Spinal cord (tissue), 10 donors: ENCODE measurements around the gene ZNF730. TPM values are rescaled to one million over a fixed set of nuclear protein-coding genes. Genes with fewer than 3 reads are reported as not detected.
"Not testable (repeated sequence)": the region's sequence is repeated elsewhere in the genome, so short reads cannot be mapped to it uniquely, and the experiment has no call there.

Experiments
- DNase-seq, 6 donors: peaks; one replicate each; pipeline versions ENCODE4 v3.0.0 to v3.0.0-alpha.2; 2013 to 2015; ENCODE audit warnings: low spot score in 6 of 6, low read depth in 4 of 6
- H3K27ac ChIP-seq: one replicate; pipeline ENCODE4 v1.5.1; 2013; ENCODE audit warnings: low read depth, low read length, control low read depth
- H3K27me3 ChIP-seq: one replicate; pipeline ENCODE4 v1.6.1; 2013; ENCODE audit warnings: low read length; ENCODE audit not compliant: control insufficient read depth, insufficient read depth
- H3K36me3 ChIP-seq: one replicate; pipeline ENCODE4 v1.6.1; 2013; ENCODE audit warnings: low read length; ENCODE audit not compliant: control insufficient read depth, insufficient read depth
- H3K4me1 ChIP-seq: one replicate; pipeline ENCODE4 v1.6.1; 2013; ENCODE audit warnings: low read length; ENCODE audit not compliant: control insufficient read depth, insufficient read depth
- H3K4me3 ChIP-seq: one replicate; pipeline ENCODE4 v1.5.1; 2013; ENCODE audit warnings: low read depth, low read length, control low read depth
- H3K9me3 ChIP-seq: one replicate; pipeline ENCODE4 v1.6.1; 2013; ENCODE audit warnings: low read length; ENCODE audit not compliant: control insufficient read depth, insufficient read depth
- whole genome bisulfite sequencing: methylation state at CpG from one replicate; pipeline ENCODE4 v1.1.5; 2013; ENCODE audit warnings: missing lambda C conversion rate; ENCODE audit not compliant: insufficient coverage; 5-methylcytosine and 5-hydroxymethylcytosine counted together
- long read RNA-seq, 4 donors: transcript quantifications; one replicate each; lab custom pipeline, GENCODE V29; 2026
- polyA plus RNA-seq, 2 donors: library from polyadenylated mRNA; unstranded; fragments of 120-200 nt; gene quantifications; one replicate each; pipeline ENCODE4 v1.2.1, GENCODE V29; 2013; ENCODE audit not compliant: insufficient read length in 2 of 2
- total RNA-seq, 2 donors: library from RNA; depleted of rRNA in 1 of 2; stranded (reverse); fragments of 120-200 nt in 1 of 2; fragments of >200 nt in 1 of 2; gene quantifications; one replicate each; pipeline versions ENCODE4 v1.2.3 to v1.2.4, GENCODE V29; 2013 to 2014
- donor health status: healthy.

Gene ZNF730
- 10 to 100 TPM in 1 of 2 donors, 1 to 10 TPM in 1; 7.9 to 19.9 TPM for total RNA-seq
- 1 to 10 TPM; 5.3 to 5.5 TPM for polyA plus RNA-seq
- long read RNA-seq, donor 1: 0 reads
- long read RNA-seq, donor 2: 0 reads
- long read RNA-seq, donor 3, partial matches to known transcripts: 0 of 2 reads
- long read RNA-seq, donor 3, other reads (novel, unspliced or antisense): 0 of 2 reads
- long read RNA-seq, donor 4, partial matches to known transcripts: 9 of 9 reads
- long read RNA-seq, donor 4, other reads (novel, unspliced or antisense): 0 of 9 reads

DNA sequence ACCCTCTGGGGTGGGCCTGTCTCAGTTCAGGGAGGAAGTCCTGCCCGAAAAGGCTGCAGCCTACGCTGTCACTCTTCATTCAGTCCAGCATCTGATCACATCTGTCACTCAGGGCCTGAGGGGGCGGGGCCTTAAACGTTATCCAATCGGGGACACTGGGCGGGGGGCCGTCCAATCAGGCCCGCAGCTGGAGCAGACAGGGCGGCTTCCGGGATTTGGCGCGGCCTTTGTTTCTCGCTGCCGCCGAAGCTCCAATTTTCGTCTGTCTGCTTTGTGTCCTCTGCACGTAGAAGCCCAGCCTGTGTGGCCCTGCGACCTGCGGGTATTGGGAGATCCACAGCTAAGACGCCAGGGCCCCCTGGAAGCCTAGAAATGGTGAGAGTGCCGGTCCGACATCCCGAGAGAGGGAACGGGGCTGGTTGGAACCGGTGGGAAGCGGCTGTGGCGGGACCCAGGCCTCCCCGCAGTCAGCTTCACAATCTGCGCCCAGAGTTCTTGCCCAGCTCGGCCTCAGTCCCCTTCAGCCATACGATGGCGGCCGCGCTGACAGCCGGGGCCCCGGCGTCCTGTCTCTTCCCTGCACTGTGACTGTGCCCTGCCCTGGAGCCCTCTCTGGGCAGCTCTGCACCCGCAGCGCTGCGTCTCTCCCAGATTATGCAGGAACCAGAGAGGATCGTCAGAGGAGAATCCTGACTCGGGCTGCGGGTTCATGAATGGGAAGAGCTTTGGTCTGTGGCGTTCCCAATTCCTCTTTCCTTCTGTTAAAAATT, at the start of gene ZNF730:
TSS of gene ZNF730 (plus strand) at position 224 of the 770 bp plus-strand sequence. CDS start at position 373, 149 bp downstream.
- DNase-seq: peak; percentile 45 to 96 (median 76)
- peak within 1 kb of the TSS; percentile 38 for H3K4me3 ChIP-seq
- H3K27ac ChIP-seq: peak within 1 kb of the TSS; percentile 11
- H3K36me3 ChIP-seq: no peaks in the 10 kb centered on the region
- no peaks in the 10 kb centered on the region for H3K4me1 ChIP-seq
- under 1% methylated on average over 41 of the region's 44 CpGs for WGBS
- no peaks in the 10 kb centered on the region for H3K9me3 ChIP-seq
- no peaks in the 10 kb centered on the region for H3K27me3 ChIP-seq

DNA sequence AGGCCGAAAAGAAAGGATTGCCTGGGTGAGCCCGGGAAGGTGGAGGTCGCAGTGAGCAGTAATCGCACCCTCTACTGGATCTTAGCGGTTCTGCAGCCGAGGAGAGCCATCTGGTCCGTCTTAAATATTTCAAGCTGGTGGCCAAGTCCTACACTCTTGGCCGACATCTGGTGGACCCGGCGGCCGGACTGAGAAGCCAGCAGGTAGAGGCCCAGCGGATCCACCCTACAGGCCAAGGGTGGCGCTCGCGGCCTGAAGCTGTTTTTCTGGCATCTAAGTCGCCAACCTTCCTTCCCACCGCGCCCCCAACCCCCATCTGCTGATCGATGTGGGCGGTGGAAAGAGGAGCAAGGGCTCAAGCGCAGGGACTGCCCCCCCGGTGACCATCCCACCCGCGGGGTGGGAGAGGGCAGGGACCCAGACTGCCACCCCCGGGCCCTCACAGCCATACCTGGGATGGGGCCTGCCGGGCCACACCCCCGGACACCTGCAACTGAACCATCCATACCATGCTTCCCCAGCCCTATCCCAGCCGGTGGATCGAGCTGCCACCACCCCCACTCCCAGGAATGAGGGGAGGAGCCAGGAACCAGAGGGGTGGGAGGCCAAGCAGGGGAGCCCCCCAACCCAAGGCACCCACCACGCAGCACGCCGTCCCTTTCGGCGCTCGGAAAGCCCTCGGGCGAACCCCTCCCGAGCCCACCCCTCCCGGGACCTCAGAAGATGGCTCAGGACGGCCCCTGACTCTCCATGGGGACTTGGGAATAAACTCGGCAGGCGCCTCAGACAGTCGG, 46.3 kb upstream of the ZNF730 start:
- Histone ChIP-seq H3K36me3 (no peaks in the 10 kb centered on the region), H3K27ac (no peak overlapping the region), H3K9me3 (no peaks in the 10 kb centered on the region), H3K27me3 (peaks cover 6% of the 10 kb centered on the region), H3K4me3 (peak overlapping the region; percentile 35), H3K4me1 (peaks cover 16% of the 10 kb centered on the region)
- 11% methylated on average over 34 of the region's 43 CpGs for WGBS
- peak in 2 of 6 donors; percentile 33 to 48 for DNase-seq

DNA sequence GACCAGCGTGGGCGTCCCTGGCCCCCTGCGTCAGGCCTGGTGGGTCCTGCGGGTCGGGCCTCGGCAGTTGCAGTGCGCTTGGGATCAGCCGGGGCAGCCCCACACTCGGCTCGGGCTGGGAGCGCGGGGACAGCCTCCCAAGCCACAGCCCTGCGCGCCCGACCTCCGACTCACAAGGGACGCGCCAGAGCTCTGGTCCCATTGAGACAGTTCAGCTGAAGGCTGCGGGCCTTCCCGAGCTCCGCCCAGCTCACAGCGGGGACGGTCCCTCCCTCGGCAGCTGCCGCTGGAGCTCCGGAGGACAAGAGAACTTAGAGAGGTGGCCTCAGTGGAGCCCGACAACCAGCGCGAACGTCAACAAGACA, 45.7 kb upstream of the ZNF730 start:
- peaks cover 6% of the 10 kb centered on the region for H3K27me3 ChIP-seq
- peak in 2 of 6 donors; percentile 22 to 62 for DNase-seq
- H3K4me3 ChIP-seq: peak overlapping the region; percentile 35
- 1% methylated on average over 30 of the region's 30 CpGs for WGBS
- H3K27ac ChIP-seq: no peak overlapping the region
- peaks cover 16% of the 10 kb centered on the region for H3K4me1 ChIP-seq
- no peaks in the 10 kb centered on the region for H3K9me3 ChIP-seq
- no peaks in the 10 kb centered on the region for H3K36me3 ChIP-seq

DNA sequence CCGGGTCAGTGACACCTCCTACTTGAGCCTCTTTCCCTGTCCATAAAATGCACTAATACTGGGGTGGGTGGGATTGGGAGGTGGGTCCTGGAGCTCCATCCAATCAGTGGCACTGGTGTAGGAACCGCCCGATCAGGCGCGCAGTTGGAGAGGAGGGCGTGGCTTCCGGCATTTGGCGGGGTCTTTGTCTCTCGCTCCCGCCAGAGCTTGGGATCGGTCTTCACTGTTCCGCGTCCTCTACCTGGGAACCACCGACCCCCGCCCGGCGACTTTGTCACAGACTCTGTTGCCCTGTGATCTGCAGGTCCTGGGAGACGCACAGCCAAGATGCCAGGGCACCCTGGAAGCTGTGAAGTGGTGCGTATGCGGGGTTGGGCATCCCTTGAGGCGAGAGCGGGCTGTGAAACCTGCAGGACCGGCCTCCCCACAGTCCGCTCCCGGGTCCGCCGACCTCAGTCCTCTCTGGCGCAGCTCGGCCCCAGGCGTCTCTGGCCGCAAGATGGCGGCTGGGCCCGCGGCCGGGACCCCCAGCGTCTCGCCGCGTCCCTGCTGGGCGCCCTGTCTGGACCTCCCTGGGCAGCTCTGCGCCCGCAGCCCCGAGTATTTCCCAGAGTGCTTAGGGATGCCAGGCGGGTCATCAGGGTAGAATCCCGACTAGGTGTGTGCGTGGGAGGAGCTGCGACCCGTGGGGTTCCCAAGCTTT, 41.6 kb upstream of the ZNF730 start:
- Histone ChIP-seq H3K4me1 (peaks cover 16% of the 10 kb centered on the region), H3K36me3 (no peaks in the 10 kb centered on the region), H3K27ac (peak overlapping the region; percentile 61), H3K27me3 (peaks cover 6% of the 10 kb centered on the region), H3K4me3 (peak overlapping the region; percentile 53), H3K9me3 (no peaks in the 10 kb centered on the region)
- WGBS: under 1% methylated on average over 43 of the region's 48 CpGs
- DNase-seq: peak; percentile 68 to 97 (median 76)

DNA sequence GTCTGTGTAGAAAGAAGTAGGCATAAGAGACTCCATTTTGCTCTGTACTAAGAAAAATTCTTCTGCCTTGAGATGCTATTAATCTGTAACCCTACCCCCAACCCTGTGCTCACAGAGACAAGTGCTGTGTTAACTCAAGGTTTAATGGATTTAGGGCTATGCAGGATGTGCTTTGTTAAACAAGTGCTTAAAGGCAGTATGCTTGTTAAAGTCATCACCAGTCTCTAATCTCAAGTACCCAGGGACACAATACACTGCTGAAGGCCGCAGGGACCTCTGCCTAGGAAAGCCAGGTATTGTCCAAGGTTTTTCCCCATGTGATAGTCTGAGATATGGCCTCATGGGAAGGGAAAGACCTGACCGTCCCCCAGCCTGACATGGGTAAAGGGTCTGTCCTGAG, 39.0 kb upstream of the ZNF730 start:
- WGBS: 0% methylated on average over 1 of the region's 2 CpGs
- H3K36me3 ChIP-seq: not testable (repeated sequence)

DNA sequence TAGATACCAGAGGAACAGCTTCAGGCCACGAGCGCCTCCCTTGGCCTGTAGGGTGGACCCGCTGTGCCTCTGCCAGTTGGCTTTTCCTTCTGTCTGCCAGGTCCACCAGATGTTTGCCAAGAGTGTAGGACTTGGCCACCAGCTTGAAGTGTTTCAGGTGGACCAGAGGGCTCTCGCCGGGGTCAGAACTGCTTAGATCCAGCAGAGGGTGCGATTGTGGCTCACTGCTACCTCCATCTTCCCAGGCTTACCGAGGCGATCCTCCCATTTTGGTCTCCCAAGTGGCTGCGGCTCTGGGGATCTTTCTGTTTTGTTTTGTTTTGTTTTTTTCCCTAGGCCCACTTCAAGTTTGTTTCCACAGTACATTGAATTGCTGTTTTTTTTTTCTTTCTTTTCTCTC, 23.0 kb upstream of the ZNF730 start:
- 98% methylated on average over 6 of the region's 9 CpGs for WGBS
- DNase-seq: no peak
- Histone ChIP-seq H3K27ac (no peak overlapping the region), H3K36me3 (peaks cover 12% of the 10 kb centered on the region), H3K9me3 (peaks cover 11% of the 10 kb centered on the region), H3K4me1 (no peaks in the 10 kb centered on the region), H3K27me3 (no peaks in the 10 kb centered on the region), H3K4me3 (no peak overlapping the region)

More for the DNA sequence above, 39.0 kb upstream of the ZNF730 start:
- not testable (repeated sequence) for H3K4me1 ChIP-seq, H3K27ac ChIP-seq, H3K9me3 ChIP-seq, H3K27me3 ChIP-seq, DNase-seq, H3K4me3 ChIP-seq

DNA sequence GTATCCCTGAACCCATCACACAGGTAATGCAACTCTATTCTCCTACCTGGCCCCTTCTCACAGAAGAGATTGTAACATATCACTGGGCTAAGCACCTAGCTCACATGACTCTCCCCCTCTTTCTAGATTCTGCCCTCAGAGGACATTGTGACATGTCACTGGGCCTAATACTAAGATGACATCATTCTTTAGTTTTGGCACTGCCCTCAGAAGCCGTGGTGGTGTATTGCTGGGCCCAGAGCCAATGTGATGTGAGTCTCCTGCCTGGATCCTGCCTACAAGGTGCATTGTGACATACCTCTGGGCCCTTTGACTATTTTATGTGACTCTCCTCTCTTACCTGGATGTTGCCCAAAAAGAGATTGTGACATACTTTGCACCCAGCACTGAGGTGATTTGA, 21.4 kb upstream of the ZNF730 start:
- no peak overlapping the region for H3K4me3 ChIP-seq

DNA sequence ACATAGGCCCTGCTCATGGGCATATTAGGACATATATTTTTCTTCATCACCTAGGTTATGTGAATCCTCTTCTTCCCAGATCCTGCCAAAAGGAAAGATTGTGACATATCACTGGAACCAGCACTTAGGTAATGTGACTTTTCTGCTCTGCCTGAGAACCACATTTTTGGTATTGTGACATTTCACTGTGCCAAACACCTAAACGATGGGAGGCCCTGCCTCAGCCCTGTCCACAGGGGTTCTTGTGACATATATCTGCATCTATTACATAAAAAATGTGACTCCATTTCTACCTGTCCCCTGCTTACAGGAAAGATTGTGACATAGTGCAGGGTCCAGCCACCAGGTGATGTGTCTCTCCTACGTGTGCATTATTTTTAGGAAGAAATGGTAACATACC, 18.5 kb upstream of the ZNF730 start:
- Histone ChIP-seq H3K27ac (no peak overlapping the region), H3K4me1 (no peaks in the 10 kb centered on the region), H3K4me3 (no peak overlapping the region), H3K27me3 (no peaks in the 10 kb centered on the region), H3K9me3 (no peaks in the 10 kb centered on the region), H3K36me3 (peaks cover 13% of the 10 kb centered on the region)
- no CpG with 5 or more reads among the region's 2 CpGs for WGBS
- DNase-seq: no peak

More for the DNA sequence above, 21.4 kb upstream of the ZNF730 start:
- H3K9me3 ChIP-seq: peaks cover 9% of the 10 kb centered on the region
- H3K36me3 ChIP-seq: peaks cover 12% of the 10 kb centered on the region
- DNase-seq: no peak
- 100% methylated on average over 1 of the region's 1 CpG for WGBS
- no peaks in the 10 kb centered on the region for H3K27me3 ChIP-seq
- H3K27ac ChIP-seq: no peak overlapping the region
- H3K4me1 ChIP-seq: no peaks in the 10 kb centered on the region

DNA sequence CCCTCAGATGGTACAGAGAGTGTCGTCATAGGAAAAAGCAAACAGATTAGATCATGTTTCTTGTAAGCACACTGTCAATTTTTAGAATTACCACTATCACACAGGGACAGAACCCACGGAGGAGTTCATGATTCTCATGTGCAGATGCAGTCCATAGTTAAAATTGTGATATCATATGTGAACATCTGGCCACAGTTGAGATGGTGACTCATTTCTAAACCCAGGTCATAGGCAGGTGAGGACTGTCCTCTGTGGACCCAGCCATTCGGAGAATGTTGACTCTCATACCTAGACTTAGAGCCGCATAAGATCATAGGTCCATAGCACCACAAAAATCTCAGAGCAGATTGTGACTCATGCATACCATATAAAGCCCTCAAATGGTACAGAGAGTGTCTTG, 17.8 kb upstream of the ZNF730 start:
- no peaks in the 10 kb centered on the region for H3K27me3 ChIP-seq
- H3K4me1 ChIP-seq: no peaks in the 10 kb centered on the region
- H3K27ac ChIP-seq: no peak overlapping the region
- no peaks in the 10 kb centered on the region for H3K9me3 ChIP-seq
- WGBS: 100% methylated on average over 1 of the region's 4 CpGs
- H3K36me3 ChIP-seq: peaks cover 7% of the 10 kb centered on the region
- DNase-seq: no peak
- no peak overlapping the region for H3K4me3 ChIP-seq
